Stimulated activated CD8-positive, alpha-beta memory T cell treated with anti-CD3 and anti-CD28 coated beads, Interleukin-2, amount 100 ng/mL, for 48 hours (primary cell): ENCODE data around the gene ZNF415.
A peak's percentile ranks its signal among the peaks of the same experiment; 100 is the strongest.
"Not testable (repeated sequence)": the region's sequence is repeated elsewhere in the genome, so short reads cannot be mapped to it uniquely, and the experiment has no call there.

ENCODE experiments used
- DNase-seq, 2 donors: peaks; one replicate each; pipeline ENCODE4 v3.0.0-alpha.2; 2020; ENCODE audit warnings: low read depth in 2 of 2

ZNF415 gene

GRCh38 chr19:53102756-53103233 is 29.9 kb downstream of the ZNF415 start:
- peak; percentile 3 to 8 for DNase-seq

GRCh38 chr19:53102206-53102755 is 30.4 kb downstream of the ZNF415 start:
- DNase-seq, result no peak

- DNase-seq, result no peak
These were observed 31.2 kb downstream of the ZNF415 start for GRCh38 chr19:53101518-53101917.

- DNase-seq, result not testable (repeated sequence)
These were observed 34.1 kb downstream of the ZNF415 start for GRCh38 chr19:53098570-53098969.

GRCh38 chr19:53096982-53097690 is 35.6 kb downstream of the ZNF415 start:
- DNase-seq, result not testable (repeated sequence)

GRCh38 chr19:53096579-53096978 is 36.1 kb downstream of the ZNF415 start:
- not testable (repeated sequence) for DNase-seq

GRCh38 chr19:53094754-53095575 is 37.7 kb downstream of the ZNF415 start:
- no peak for DNase-seq

- no peak for DNase-seq
These were observed 40.0 kb downstream of the ZNF415 start for GRCh38 chr19:53092723-53093122.

GRCh38 chr19:53091413-53092254 is 41.1 kb downstream of the ZNF415 start:
- DNase-seq, result no peak

GRCh38 chr19:53088091-53088490 is 44.6 kb downstream of the ZNF415 start:
- no peak for DNase-seq

- no peak for DNase-seq
These were observed 45.8 kb downstream of the ZNF415 start for GRCh38 chr19:53086949-53087348.

GRCh38 chr19:53085496-53085895 is 47.2 kb downstream of the ZNF415 start:
- DNase-seq, result no peak

- DNase-seq, result no peak
These were observed 49.8 kb downstream of the ZNF415 start for GRCh38 chr19:53082929-53083328.

GRCh38 chr19:53079313-53079924 is 53.3 kb downstream of the ZNF415 start:
- no peak for DNase-seq

GRCh38 chr19:53078668-53079067 is 54.0 kb downstream of the ZNF415 start:
- DNase-seq, result no peak

- no peak for DNase-seq
These were observed 55.7 kb downstream of the ZNF415 start for GRCh38 chr19:53076984-53077383.

GRCh38 chr19:53068834-53069233 is 63.9 kb downstream of the ZNF415 start:
- DNase-seq, result no peak

GRCh38 chr19:53068199-53068598 is 64.5 kb downstream of the ZNF415 start:
- DNase-seq, result no peak

- DNase-seq, result no peak
These were observed 74.7 kb downstream of the ZNF415 start for GRCh38 chr19:53057904-53058580.
